HepG2 (cell line): ENCODE measurements around the gene ABCF1. TPM values are rescaled to one million over a fixed set of nuclear protein-coding genes. Genes with fewer than 3 reads are reported as not detected.

Source experiments
- AHDC1 ChIP-seq: sonication (generic); formaldehyde crosslinking; IDR thresholded peaks from 2 replicates; pipeline ENCODE4 v1.5.1; 2020; ENCODE audit warnings: mild to moderate bottlenecking, missing genetic modification reagents, borderline replicate concordance
- HNF4A ChIP-seq: sonication (generic); formaldehyde crosslinking; IDR thresholded peaks from 2 replicates; pipeline ENCODE4 v1.4.0; 2020; ENCODE audit warnings: missing genetic modification reagents
- KLF11 ChIP-seq: IDR thresholded peaks from 2 replicates; pipeline ENCODE4 v1.6.1; 2016; ENCODE audit warnings: missing compliant biosample characterization
- MIER3 ChIP-seq: IDR thresholded peaks from 2 replicates; pipeline ENCODE4 v1.6.1; 2016; ENCODE audit warnings: missing compliant biosample characterization, borderline replicate concordance
- NR2C2 ChIP-seq: sonication (generic); formaldehyde crosslinking; IDR thresholded peaks from 2 replicates; pipeline ENCODE4 v1.4.0; 2020; ENCODE audit warnings: missing genetic modification reagents, mild to moderate bottlenecking, moderate library complexity, borderline replicate concordance
- PAF1 ChIP-seq: IDR thresholded peaks from 2 replicates; pipeline ENCODE4 v1.6.1; 2016; ENCODE audit warnings: missing genetic modification reagents, missing compliant biosample characterization
- PLRG1 ChIP-seq: fragments of 450-650 bp; conservative IDR thresholded peaks from 2 replicates; pipeline ENCODE4 v1.6.1; 2016
- SAFB2 ChIP-seq: sonication (generic); formaldehyde crosslinking; IDR thresholded peaks from 2 replicates; pipeline ENCODE4 v1.5.1; 2020; ENCODE audit warnings: missing genetic modification reagents, low read depth, mild to moderate bottlenecking, borderline replicate concordance
- SMARCC2 ChIP-seq: fragments of 450-650 bp; IDR thresholded peaks from 2 replicates; pipeline ENCODE4 v1.6.1; 2017; ENCODE audit warnings: antibody characterized with exemption, mild to moderate bottlenecking
- SOX6 ChIP-seq, 2 experiments: fragments of 450-650 bp in 1 of 2; sonication (generic) in 1 of 2; formaldehyde crosslinking in 1 of 2; IDR thresholded peaks; 2 replicates each; pipeline versions ENCODE4 v1.4.0 to v1.6.1; 2017 to 2020; ENCODE audit warnings: antibody characterized with exemption in 1 of 2, mild to moderate bottlenecking in 1 of 2, missing genetic modification reagents in 1 of 2
- SRY ChIP-seq: sonication (generic); formaldehyde crosslinking; IDR thresholded peaks from 2 replicates; pipeline ENCODE4 v1.8.0; 2022; ENCODE audit warnings: mild to moderate bottlenecking, missing genetic modification reagents
- ZKSCAN8 ChIP-seq: IDR thresholded peaks from 2 replicates; pipeline ENCODE4 v1.6.1; 2016; ENCODE audit warnings: borderline replicate concordance, missing genetic modification reagents, missing compliant biosample characterization
- ZNF329 ChIP-seq: sonication (generic); formaldehyde crosslinking; IDR thresholded peaks from 2 replicates; pipeline ENCODE4 v1.9.0; 2021; ENCODE audit warnings: low read depth, mild to moderate bottlenecking, missing genetic modification reagents
- polyA plus RNA-seq, 8 experiments: library from polyadenylated mRNA; depleted of rRNA in 3 of 8; stranded (reverse) in 7 of 8; unstranded in 1 of 8; fragments of >200 nt; fragmentation: Illumina TruSeq in 4 of 8; extraction: Trizol in 4 of 8; gene quantifications; 2 replicates each; pipeline versions ENCODE4 v1.2.1 to v1.2.3, GENCODE V29; 2011 to 2016; ENCODE audit warnings: low read depth in 4 of 8, missing spikeins in 1 of 8, mixed read lengths in 1 of 8; ENCODE audit not compliant: insufficient read depth in 1 of 8
- total RNA-seq, 5 experiments: library from RNA; depleted of rRNA; stranded (reverse); fragments of >200 nt; fragmentation: Illumina TruSeq; extraction: Trizol; gene quantifications; 2 replicates each; pipeline ENCODE4 v1.2.3, GENCODE V29; 2016; ENCODE audit warnings: low read depth in 1 of 5
- TF ChIP-seq, protein P1 (sequence below): IDR thresholded peaks from 2 replicates; pipeline ENCODE4 v1.6.1; 2016; ENCODE audit warnings: mild to moderate bottlenecking, missing biosample characterization, missing genetic modification reagents
- TF ChIP-seq, protein P2 (sequence below): sonication (generic); formaldehyde crosslinking; IDR thresholded peaks from 2 replicates; pipeline ENCODE4 v1.9.0; 2022; ENCODE audit warnings: missing genetic modification reagents, mild to moderate bottlenecking, borderline replicate concordance
- TF ChIP-seq, protein P3 (sequence below): sonication (generic); formaldehyde crosslinking; IDR thresholded peaks from 2 replicates; pipeline ENCODE4 v1.8.0; 2022; ENCODE audit warnings: missing genetic modification reagents, low read depth, mild to moderate bottlenecking, borderline replicate concordance

Gene ABCF1
- total and polyA plus RNA-seq, 2 of the 13 experiments (the other 11 are each of a cell fraction or from before 2014, with no cell fraction given), result 25.4 to 98.9 TPM

GRCh38 chr6:30556906-30557682 is 14.1 kb upstream of the ABCF1 start, which contains the start of gene PRR3 (continued):
- no peak for TF ChIP-seq AHDC1 (CRISPR knock-in tag)
- TF ChIP-seq, protein P1, sequence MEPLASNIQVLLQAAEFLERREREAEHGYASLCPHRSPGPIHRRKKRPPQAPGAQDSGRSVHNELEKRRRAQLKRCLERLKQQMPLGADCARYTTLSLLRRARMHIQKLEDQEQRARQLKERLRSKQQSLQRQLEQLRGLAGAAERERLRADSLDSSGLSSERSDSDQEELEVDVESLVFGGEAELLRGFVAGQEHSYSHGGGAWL (CRISPR knock-in tag), result peak; percentile 73; the same call in 1 of the 2 replicates
- TF ChIP-seq SAFB2, result peak; percentile 90
- TF ChIP-seq MIER3, result peak; percentile 50; the same call in 1 of the 2 replicates
- TF ChIP-seq, protein P2, sequence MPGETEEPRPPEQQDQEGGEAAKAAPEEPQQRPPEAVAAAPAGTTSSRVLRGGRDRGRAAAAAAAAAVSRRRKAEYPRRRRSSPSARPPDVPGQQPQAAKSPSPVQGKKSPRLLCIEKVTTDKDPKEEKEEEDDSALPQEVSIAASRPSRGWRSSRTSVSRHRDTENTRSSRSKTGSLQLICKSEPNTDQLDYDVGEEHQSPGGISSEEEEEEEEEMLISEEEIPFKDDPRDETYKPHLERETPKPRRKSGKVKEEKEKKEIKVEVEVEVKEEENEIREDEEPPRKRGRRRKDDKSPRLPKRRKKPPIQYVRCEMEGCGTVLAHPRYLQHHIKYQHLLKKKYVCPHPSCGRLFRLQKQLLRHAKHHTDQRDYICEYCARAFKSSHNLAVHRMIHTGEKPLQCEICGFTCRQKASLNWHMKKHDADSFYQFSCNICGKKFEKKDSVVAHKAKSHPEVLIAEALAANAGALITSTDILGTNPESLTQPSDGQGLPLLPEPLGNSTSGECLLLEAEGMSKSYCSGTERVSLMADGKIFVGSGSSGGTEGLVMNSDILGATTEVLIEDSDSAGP (CRISPR knock-in tag), result peak; percentile 89; the same call in 1 of the 2 replicates
- peak; percentile 83; the same call in 1 of the 2 replicates for TF ChIP-seq ZNF329 (CRISPR knock-in tag)
- TF ChIP-seq ZKSCAN8 (CRISPR knock-in tag), result peak; percentile 66
- TF ChIP-seq HNF4A, result no peak
- no peak for TF ChIP-seq SOX6 (IDR thresholded peaks at IDR 0.05)
- TF ChIP-seq SOX6 (CRISPR knock-in tag; IDR thresholded peaks at IDR 0.05), result peak; percentile 71
- peak; percentile 54; the same call in 1 of the 2 replicates for TF ChIP-seq KLF11 (CRISPR knock-in tag)
- peak; percentile 50; the same call in 1 of the 2 replicates for TF ChIP-seq PAF1 (CRISPR knock-in tag)
- peak; percentile 99 for TF ChIP-seq NR2C2
- no peak for TF ChIP-seq PLRG1
- TF ChIP-seq SMARCC2, result no peak
- peak; percentile 80; the same call in 1 of the 2 replicates for TF ChIP-seq SRY (CRISPR knock-in tag)
- TF ChIP-seq, protein P3, sequence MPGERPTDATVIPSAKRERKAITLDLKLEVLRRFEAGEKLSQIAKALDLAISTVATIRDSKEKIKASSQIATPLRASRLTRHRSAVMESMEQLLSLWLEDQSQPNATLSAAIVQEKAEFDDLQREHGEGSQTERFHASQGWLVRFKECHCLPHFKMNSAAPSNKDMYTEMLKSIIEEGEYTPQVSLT (CRISPR knock-in tag), result peak; percentile 88; the same call in 1 of the 2 replicates
